Measurements from ENCODE around the gene RAB7B. TPM values are rescaled to one million over a fixed set of nuclear protein-coding genes. Genes with fewer than 3 reads are reported as not detected.

The RAB7B gene
- total and polyA plus RNA-seq, 9 of the 15 experiments (the other 6 are each of a cell fraction or from before 2014, with no cell fraction given), result 0.03 to 0.29 (median 0.07) TPM; not detected in 4

- Histone ChIP-seq H2AFZ (ENCODE audit: low read depth, low read length) (no peak overlapping the region), H3K4me2 (ENCODE audit: insufficient read depth, low read length) (no peak overlapping the region), H3K9me3 (replicated peaks; ENCODE audit: control insufficient read depth, insufficient read depth, low read depth, low read length) (no peaks in the 10 kb centered on the region), H4K20me1 (replicated peaks; ENCODE audit: control insufficient read depth, insufficient read depth, low read length) (peaks cover 8% of the 10 kb centered on the region), H3K4me3 (no peak overlapping the region), H3K27me3 (ENCODE audit: control insufficient read depth in 2 of 2, insufficient read depth in 2 of 2, low read length in 2 of 2) (peaks cover 11 to 49% of the 10 kb centered on the region in 2 experiments; a peak in 4 of 5 replicates), H3K27ac (ENCODE audit: extremely low read depth, low read depth, low read length) (no peak overlapping the region), H3K36me3 (ENCODE audit: control insufficient read depth, insufficient read depth, low read length) (no peaks in the 10 kb centered on the region), H3K9ac (ENCODE audit: insufficient read depth in 1 of 2, low read depth in 2 of 2, low read length in 2 of 2) (no peak overlapping the region), H3K79me2 (ENCODE audit: control insufficient read depth, insufficient read depth, low read length) (no peaks in the 10 kb centered on the region), H3K4me1 (replicated peaks in 1 of 2; ENCODE audit: control insufficient read depth in 2 of 2, insufficient read depth in 2 of 2, low read length in 2 of 2) (no peaks in the 10 kb centered on the region), H3K9me1 (ENCODE audit: control insufficient read depth, insufficient read depth, low read length) (no peaks in the 10 kb centered on the region)
- intact Hi-C loops (cut with micrococcal nuclease) (no loop called here), in situ Hi-C loops (cut with MboI) (no loop called here)
- FAIRE-seq, result no peak
- no peak for DNase-seq (ENCODE audit: extremely low read depth in 1 of 4, low spot score in 3 of 4)
- POLR2A ChIA-PET, result no interaction called here
- no peak for ATAC-seq
- 12% methylated on average over 11 of the region's 11 CpGs for WGBS (ENCODE audit: insufficient coverage, low coverage, missing lambda C conversion rate)
- CTCF ChIA-PET (ENCODE audit: low intra/inter-chr PET ratio), result no interaction called here
- no TSS peak for BruUV-seq (replicated peaks)
- TF ChIP-seq VEZF1 (CRISPR knock-in tag; IDR thresholded peaks at IDR 0.05), result no peak
- TF ChIP-seq SMAD1 (IDR thresholded peaks at IDR 0.05; ENCODE audit: low read depth, low read length, partially characterized antibody), result no peak
- TF ChIP-seq BDP1 (IDR thresholded peaks at IDR 0.05; ENCODE audit: insufficient read depth, insufficient read length), result no peak
- TF ChIP-seq FOXM1 (IDR thresholded peaks at IDR 0.05; ENCODE audit: low read depth), result no peak
- no peak for TF ChIP-seq FOXM1 (CRISPR knock-in tag; IDR thresholded peaks at IDR 0.05; ENCODE audit: low read depth)
- TF ChIP-seq TAL1 (IDR thresholded peaks at IDR 0.05), result no peak
- no peak for TF ChIP-seq POLR3A (IDR thresholded peaks at IDR 0.05; ENCODE audit: borderline replicate concordance, extremely low read depth, insufficient read depth, insufficient read length)
These were observed 48.3 kb downstream of the RAB7B start for GRCh38 chr1:205954819-205955404.
